ENCODE measurements around the gene THRA.

Gene THRA

GRCh38 chr17:40031706-40032105 lies 31.1 kb upstream of the THRA start:
- Histone ChIP-seq H3K9me3 (ENCODE audit: control insufficient read depth, low read length) (no peaks in the 10 kb centered on the region), H3K9ac (ENCODE audit: low read length) (no peak overlapping the region), H3K4me3 (ENCODE audit: low read length) (no peak overlapping the region), H3K4me1 (ENCODE audit: control insufficient read depth, insufficient read depth, low read length) (no peaks in the 10 kb centered on the region), H3K36me3 (ENCODE audit: control insufficient read depth, insufficient read depth, low read length, severe bottlenecking) (peaks cover 61% of the 10 kb centered on the region), H3K27me3 (replicated peaks; ENCODE audit: control insufficient read depth, insufficient read depth, low read length) (no peaks in the 10 kb centered on the region)
- DNase-seq (ENCODE audit: low read depth), result no peak

GRCh38 chr17:40032322-40033320 lies 30.1 kb upstream of the THRA start:
- no peaks in the 10 kb centered on the region for H3K27me3 ChIP-seq (replicated peaks; ENCODE audit: control insufficient read depth, insufficient read depth, low read length)
- no peak for DNase-seq (ENCODE audit: low read depth)
- H3K4me1 ChIP-seq (ENCODE audit: control insufficient read depth, insufficient read depth, low read length), result no peaks in the 10 kb centered on the region
- peaks cover 61% of the 10 kb centered on the region for H3K36me3 ChIP-seq (ENCODE audit: control insufficient read depth, insufficient read depth, low read length, severe bottlenecking)
- H3K9me3 ChIP-seq (ENCODE audit: control insufficient read depth, low read length), result no peaks in the 10 kb centered on the region
- no peak overlapping the region for H3K4me3 ChIP-seq (ENCODE audit: low read length)
- no peak overlapping the region for H3K9ac ChIP-seq (ENCODE audit: low read length)

- DNase-seq (ENCODE audit: low read depth), result no peak
- H3K9me3 ChIP-seq (ENCODE audit: control insufficient read depth, low read length), result no peaks in the 10 kb centered on the region
- no peak overlapping the region for H3K4me3 ChIP-seq (ENCODE audit: low read length)
- no peak overlapping the region for H3K9ac ChIP-seq (ENCODE audit: low read length)
- no peaks in the 10 kb centered on the region for H3K4me1 ChIP-seq (ENCODE audit: control insufficient read depth, insufficient read depth, low read length)
- peaks cover 60% of the 10 kb centered on the region for H3K36me3 ChIP-seq (ENCODE audit: control insufficient read depth, insufficient read depth, low read length, severe bottlenecking)
- no peaks in the 10 kb centered on the region for H3K27me3 ChIP-seq (replicated peaks; ENCODE audit: control insufficient read depth, insufficient read depth, low read length)
Observed at GRCh38 chr17:40033339-40033738, 29.4 kb upstream of the THRA start.

- peaks cover 47% of the 10 kb centered on the region for H3K36me3 ChIP-seq (ENCODE audit: control insufficient read depth, insufficient read depth, low read length, severe bottlenecking)
Observed at GRCh38 chr17:40034426-40035161, 28.2 kb upstream of the THRA start.

GRCh38 chr17:40035162-40035559 lies 27.6 kb upstream of the THRA start:
- H3K4me1 ChIP-seq (ENCODE audit: control insufficient read depth, insufficient read depth, low read length), result peaks cover 7% of the 10 kb centered on the region
- H3K4me3 ChIP-seq (ENCODE audit: low read length), result no peak overlapping the region
- H3K9me3 ChIP-seq (ENCODE audit: control insufficient read depth, low read length), result no peaks in the 10 kb centered on the region
- H3K9ac ChIP-seq (ENCODE audit: low read length), result peak overlapping the region; percentile 1
- DNase-seq (ENCODE audit: low read depth), result peak; percentile 35
- no peaks in the 10 kb centered on the region for H3K27me3 ChIP-seq (replicated peaks; ENCODE audit: control insufficient read depth, insufficient read depth, low read length)
- H3K36me3 ChIP-seq (ENCODE audit: control insufficient read depth, insufficient read depth, low read length, severe bottlenecking), result peaks cover 43% of the 10 kb centered on the region

More at GRCh38 chr17:40034426-40035161, 28.2 kb upstream of the THRA start:
- H3K9me3 ChIP-seq (ENCODE audit: control insufficient read depth, low read length), result no peaks in the 10 kb centered on the region
- peaks cover 7% of the 10 kb centered on the region for H3K4me1 ChIP-seq (ENCODE audit: control insufficient read depth, insufficient read depth, low read length)
- H3K9ac ChIP-seq (ENCODE audit: low read length), result peak overlapping the region; percentile 1
- no peak for DNase-seq (ENCODE audit: low read depth)
- no peak overlapping the region for H3K4me3 ChIP-seq (ENCODE audit: low read length)
- H3K27me3 ChIP-seq (replicated peaks; ENCODE audit: control insufficient read depth, insufficient read depth, low read length), result no peaks in the 10 kb centered on the region

GRCh38 chr17:40038882-40039513 lies 23.8 kb upstream of the THRA start:
- Histone ChIP-seq H3K27me3 (replicated peaks; ENCODE audit: control insufficient read depth, insufficient read depth, low read length) (no peaks in the 10 kb centered on the region), H3K9ac (ENCODE audit: low read length) (peak overlapping the region; percentile 55), H3K4me3 (ENCODE audit: low read length) (peak overlapping the region; percentile 48), H3K36me3 (ENCODE audit: control insufficient read depth, insufficient read depth, low read length, severe bottlenecking) (peaks cover 22% of the 10 kb centered on the region), H3K9me3 (ENCODE audit: control insufficient read depth, low read length) (no peaks in the 10 kb centered on the region), H3K4me1 (ENCODE audit: control insufficient read depth, insufficient read depth, low read length) (peaks cover 7% of the 10 kb centered on the region)
- DNase-seq (ENCODE audit: low read depth), result peak; percentile 95

GRCh38 chr17:40041196-40041595 lies 21.6 kb upstream of the THRA start:
- Histone ChIP-seq H3K4me3 (ENCODE audit: low read length) (no peak overlapping the region), H3K9ac (ENCODE audit: low read length) (no peak overlapping the region), H3K36me3 (ENCODE audit: control insufficient read depth, insufficient read depth, low read length, severe bottlenecking) (peaks cover 19% of the 10 kb centered on the region), H3K27me3 (replicated peaks; ENCODE audit: control insufficient read depth, insufficient read depth, low read length) (no peaks in the 10 kb centered on the region), H3K4me1 (ENCODE audit: control insufficient read depth, insufficient read depth, low read length) (peaks cover 7% of the 10 kb centered on the region), H3K9me3 (ENCODE audit: control insufficient read depth, low read length) (no peaks in the 10 kb centered on the region)
- DNase-seq (ENCODE audit: low read depth), result no peak

- peaks cover 12% of the 10 kb centered on the region for H3K36me3 ChIP-seq (ENCODE audit: control insufficient read depth, insufficient read depth, low read length, severe bottlenecking)
- H3K4me3 ChIP-seq (ENCODE audit: low read length), result no peak overlapping the region
- H3K9ac ChIP-seq (ENCODE audit: low read length), result no peak overlapping the region
- no peaks in the 10 kb centered on the region for H3K9me3 ChIP-seq (ENCODE audit: control insufficient read depth, low read length)
- peaks cover 14% of the 10 kb centered on the region for H3K4me1 ChIP-seq (ENCODE audit: control insufficient read depth, insufficient read depth, low read length)
- H3K27me3 ChIP-seq (replicated peaks; ENCODE audit: control insufficient read depth, insufficient read depth, low read length), result no peaks in the 10 kb centered on the region
- no peak for DNase-seq (ENCODE audit: low read depth)
Observed at GRCh38 chr17:40056379-40057015, 6.3 kb upstream of the THRA start.

- Histone ChIP-seq H3K27me3 (replicated peaks; ENCODE audit: control insufficient read depth, insufficient read depth, low read length) (no peaks in the 10 kb centered on the region), H3K9me3 (ENCODE audit: control insufficient read depth, low read length) (no peaks in the 10 kb centered on the region), H3K4me3 (ENCODE audit: low read length) (peak overlapping the region; percentile 58), H3K4me1 (ENCODE audit: control insufficient read depth, insufficient read depth, low read length) (peaks cover 16% of the 10 kb centered on the region), H3K9ac (ENCODE audit: low read length) (peak overlapping the region; percentile 54), H3K36me3 (ENCODE audit: control insufficient read depth, insufficient read depth, low read length, severe bottlenecking) (no peaks in the 10 kb centered on the region)
- DNase-seq (ENCODE audit: low read depth), result peak; percentile 45
Observed at GRCh38 chr17:40058186-40058784, 4.5 kb upstream of the THRA start.

GRCh38 chr17:40058865-40059264 lies 3.9 kb upstream of the THRA start:
- Histone ChIP-seq H3K4me3 (ENCODE audit: low read length) (peak overlapping the region; percentile 58), H3K36me3 (ENCODE audit: control insufficient read depth, insufficient read depth, low read length, severe bottlenecking) (no peaks in the 10 kb centered on the region), H3K9ac (ENCODE audit: low read length) (peak overlapping the region; percentile 54), H3K4me1 (ENCODE audit: control insufficient read depth, insufficient read depth, low read length) (peaks cover 14% of the 10 kb centered on the region), H3K9me3 (ENCODE audit: control insufficient read depth, low read length) (no peaks in the 10 kb centered on the region), H3K27me3 (replicated peaks; ENCODE audit: control insufficient read depth, insufficient read depth, low read length) (no peaks in the 10 kb centered on the region)
- no peak for DNase-seq (ENCODE audit: low read depth)

Measured in adipocyte (in vitro differentiated cells).